Upper lobe of left lung (tissue), 6 donors: Measurements from ENCODE around the gene COL17A1. TPM values are rescaled to one million over a fixed set of nuclear protein-coding genes. Genes with fewer than 3 reads are reported as not detected.

Source experiments
- ATAC-seq, 2 donors: fragments of 200-7000 bp; cut with Tn5 transposase; one replicate each; pipeline ENCODE4 v1.9.1; 2022; ENCODE audit warnings: mild to moderate bottlenecking in 2 of 2, moderate library complexity in 2 of 2; ENCODE audit not compliant: low FRiP score in 2 of 2
- DNase-seq, 2 donors: peaks; one replicate each; pipeline ENCODE4 v3.0.0-alpha.2; 2019 to 2020
- H3K27ac ChIP-seq, 4 donors: fragments of 200-600 bp; sonication (generic); one replicate each; pipeline ENCODE4 v1.5.1; 2016 to 2019
- H3K27me3 ChIP-seq, 4 donors: fragments of 200-600 bp; sonication (generic); one replicate each; pipeline ENCODE4 v1.5.1; 2017 to 2019
- H3K36me3 ChIP-seq, 4 donors: fragments of 200-600 bp; sonication (generic); one replicate each; pipeline ENCODE4 v1.5.1; 2016 to 2019
- H3K4me1 ChIP-seq, 4 donors: fragments of 200-600 bp; sonication (generic); one replicate each; pipeline ENCODE4 v1.5.1; 2018 to 2019
- H3K4me3 ChIP-seq, 4 donors: fragments of 200-600 bp; sonication (generic); one replicate each; pipeline ENCODE4 v1.5.1; 2017 to 2019; ENCODE audit warnings: mild to moderate bottlenecking in 2 of 4, moderate library complexity in 1 of 4
- H3K9me3 ChIP-seq, 4 donors: fragments of 200-600 bp; sonication (generic); one replicate each; pipeline ENCODE4 v1.5.1; 2018 to 2019
- CTCF ChIP-seq, 6 experiments: fragments of 450-650 bp in 4 of 6; fragments of 200-600 bp in 2 of 6; sonication (generic) in 2 of 6; IDR thresholded peaks; one replicate each; pipeline ENCODE4 v1.5.1; 2016 to 2019; ENCODE audit warnings: antibody characterized with exemption in 6 of 6
- EP300 ChIP-seq, 4 donors: sonication (generic); formaldehyde crosslinking; IDR thresholded peaks; one replicate each; pipeline ENCODE4 v1.5.1; 2017; ENCODE audit warnings: antibody characterized with exemption in 4 of 4, control low read depth in 2 of 4
- POLR2A ChIP-seq, 4 donors: fragments of 450-650 bp; IDR thresholded peaks; one replicate each; pipeline ENCODE4 v1.5.1; 2016 to 2017; ENCODE audit warnings: antibody characterized with exemption in 4 of 4, mild to moderate bottlenecking in 2 of 4
- POLR2AphosphoS5 ChIP-seq, 2 donors: sonication (generic); formaldehyde crosslinking; IDR thresholded peaks; one replicate each; pipeline ENCODE4 v1.5.1; 2017; ENCODE audit warnings: antibody characterized with exemption in 2 of 2
- WGBS, 2 donors: methylation state at CpG; one replicate each; pipeline ENCODE4 v1.1.5; 2017 to 2018; 5-methylcytosine and 5-hydroxymethylcytosine counted together
- total RNA-seq, 6 donors: library from RNA; depleted of rRNA in 4 of 6; stranded (reverse); fragments of >200 nt in 4 of 6; gene quantifications; one replicate each; pipeline versions ENCODE4 v1.1.0 to v1.2.1, GENCODE V29; 2016 to 2021
- donor health status: DM: no; HTN: no; CAD: no; lungs with moderate emphysema.
- donor health status: DM: no; HTN: yes; CAD: no; lungs with severe emphysema.

COL17A1 gene
- total RNA-seq, 6 donors from 2014 or later: 1.0 to 2.0 (median 1.6) TPM

- DNase-seq (no peak), ATAC-seq (no peak)
- H3K36me3 ChIP-seq: no peaks in the 10 kb centered on the region
- no peak for TF ChIP-seq CTCF (IDR thresholded peaks at IDR 0.05)
- no peaks in the 10 kb centered on the region for H3K27me3 ChIP-seq
- H3K4me1 ChIP-seq: no peaks in the 10 kb centered on the region
- H3K4me3 ChIP-seq: no peak overlapping the region
- H3K9me3 ChIP-seq: no peaks in the 10 kb centered on the region
- no peak overlapping the region for H3K27ac ChIP-seq
- 92% methylated on average over 2 of the region's 2 CpGs for WGBS, 2 donors
Measured at GRCh38 chr10:104104926-104105325, 19.2 kb upstream of the COL17A1 start.

DNA sequence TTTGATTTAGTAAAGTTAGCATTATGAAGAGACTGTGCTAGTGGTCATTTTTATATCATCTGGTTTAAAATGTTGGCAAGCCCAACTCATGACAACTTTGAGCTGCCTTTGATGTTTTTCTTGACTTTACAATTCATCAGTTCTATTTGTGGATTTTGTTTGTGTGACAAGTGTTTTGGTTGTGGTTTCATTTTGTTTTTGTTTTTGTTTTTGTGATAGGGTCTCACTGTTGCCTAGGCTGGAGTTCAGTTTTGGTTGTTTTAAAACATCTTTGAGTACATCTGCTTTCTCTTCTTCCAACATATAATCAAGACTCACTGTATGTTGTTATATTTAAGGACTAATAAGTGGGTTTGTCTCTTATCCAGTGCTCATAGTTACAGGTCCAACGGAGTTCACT lies 18.7 kb upstream of the COL17A1 start:
- Histone ChIP-seq H3K27me3 (no peaks in the 10 kb centered on the region), H3K4me1 (no peaks in the 10 kb centered on the region), H3K9me3 (no peaks in the 10 kb centered on the region), H3K36me3 (no peaks in the 10 kb centered on the region), H3K27ac (no peak overlapping the region), H3K4me3 (no peak overlapping the region)
- no peak for DNase-seq
- no peak for TF ChIP-seq POLR2A (IDR thresholded peaks at IDR 0.05)
- TF ChIP-seq CTCF (IDR thresholded peaks at IDR 0.05): no peak
- no peak for TF ChIP-seq EP300 (IDR thresholded peaks at IDR 0.05)
- no peak for TF ChIP-seq POLR2AphosphoS5 (IDR thresholded peaks at IDR 0.05)
- no peak for ATAC-seq
- 0 to 23% methylated on average over 1 of the region's 1 CpG for WGBS, 2 donors

DNA sequence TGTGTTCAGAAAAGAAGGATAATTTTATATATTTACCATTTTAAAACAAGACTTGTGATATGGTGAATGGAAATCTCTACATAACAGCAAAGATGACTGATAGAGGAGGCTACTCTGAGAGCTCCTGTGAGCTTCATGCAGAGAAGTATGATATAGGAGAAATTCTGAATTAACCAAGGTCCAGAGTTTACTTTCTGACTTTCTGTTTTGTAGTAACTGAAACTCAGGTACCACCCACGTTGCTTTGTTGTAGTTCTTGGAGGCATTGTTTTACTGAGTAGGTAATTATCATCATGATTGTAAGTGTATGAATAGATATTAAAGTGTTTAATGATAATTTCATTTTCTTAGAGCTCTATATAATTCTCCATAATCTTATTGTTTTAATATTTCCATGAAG lies 18.3 kb upstream of the COL17A1 start:
- no peak for TF ChIP-seq POLR2AphosphoS5 (IDR thresholded peaks at IDR 0.05)
- TF ChIP-seq POLR2A (IDR thresholded peaks at IDR 0.05): no peak
- TF ChIP-seq EP300 (IDR thresholded peaks at IDR 0.05): no peak
- TF ChIP-seq CTCF (IDR thresholded peaks at IDR 0.05): no peak

GRCh38 chr10:104101902-104102301 lies 16.2 kb upstream of the COL17A1 start:
- Histone ChIP-seq H3K4me1 (no peaks in the 10 kb centered on the region), H3K4me3 (no peak overlapping the region), H3K27me3 (no peaks in the 10 kb centered on the region), H3K9me3 (peaks cover 0 to 3% (median 0%) of the 10 kb centered on the region in 4 donors), H3K27ac (no peak overlapping the region), H3K36me3 (no peaks in the 10 kb centered on the region)
- 77 to 95% methylated on average over 1 of the region's 1 CpG for WGBS, 2 donors
- ATAC-seq (no peak), DNase-seq (no peak)
- TF ChIP-seq CTCF (IDR thresholded peaks at IDR 0.05) (no peak), POLR2AphosphoS5 (IDR thresholded peaks at IDR 0.05) (no peak), POLR2A (IDR thresholded peaks at IDR 0.05) (no peak), EP300 (IDR thresholded peaks at IDR 0.05) (no peak)

More for the DNA sequence above, 18.3 kb upstream of the COL17A1 start:
- no peaks in the 10 kb centered on the region for H3K4me1 ChIP-seq
- H3K36me3 ChIP-seq: no peaks in the 10 kb centered on the region
- DNase-seq (no peak), ATAC-seq (no peak)
- no peak overlapping the region for H3K4me3 ChIP-seq
- no peaks in the 10 kb centered on the region for H3K27me3 ChIP-seq
- WGBS, 2 donors: 67 to 74% methylated on average over 1 of the region's 1 CpG
- H3K9me3 ChIP-seq: no peaks in the 10 kb centered on the region
- no peak overlapping the region for H3K27ac ChIP-seq

- DNase-seq (no peak), ATAC-seq (no peak)
- Histone ChIP-seq H3K27ac (no peak overlapping the region), H3K4me3 (no peak overlapping the region), H3K4me1 (no peaks in the 10 kb centered on the region), H3K9me3 (peaks cover 0 to 5% (median 0%) of the 10 kb centered on the region in 4 donors), H3K36me3 (no peaks in the 10 kb centered on the region), H3K27me3 (no peaks in the 10 kb centered on the region)
- TF ChIP-seq EP300 (IDR thresholded peaks at IDR 0.05): no peak
- TF ChIP-seq POLR2A (IDR thresholded peaks at IDR 0.05): no peak
- TF ChIP-seq CTCF (IDR thresholded peaks at IDR 0.05): no peak
- TF ChIP-seq POLR2AphosphoS5 (IDR thresholded peaks at IDR 0.05): no peak
- WGBS, 2 donors: 0% methylated on average over 1 of the region's 1 CpG
Measured at GRCh38 chr10:104100795-104101194, 15.1 kb upstream of the COL17A1 start.
